ENCODE data around the gene TMEM151B.

Gene TMEM151B

DNA sequence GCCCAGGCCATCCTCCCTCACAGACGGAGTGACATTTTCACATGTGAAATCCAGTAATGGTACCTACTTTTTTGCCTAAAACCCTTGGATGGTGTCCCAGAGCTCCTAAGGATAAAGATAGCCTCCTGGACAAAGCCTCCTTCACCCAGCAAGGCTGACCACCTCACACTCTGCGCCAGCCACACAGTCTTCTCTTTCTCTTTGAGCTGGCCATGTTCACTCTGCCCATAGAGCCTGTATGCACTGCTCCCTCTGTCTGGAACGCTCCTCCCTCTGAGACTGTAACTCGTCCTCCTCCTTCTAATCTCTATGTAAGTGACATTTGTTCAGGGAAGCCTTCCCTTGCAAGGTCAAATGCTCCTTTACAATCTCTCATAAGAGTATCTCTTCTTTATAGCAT lies 14.6 kb downstream of the TMEM151B start:
- Histone ChIP-seq H3K4me3 (no peak overlapping the region), H3K27ac (no peak overlapping the region), H3K4me2 (no peak overlapping the region), H4K20me1 (peaks cover 0 to 12% (median 0%) of the 10 kb centered on the region in 11 experiments; a peak in 2 of 22 replicates), H3K9ac (no peak overlapping the region), H3K4me1 (peaks cover 0 to 10% (median 0%) of the 10 kb centered on the region in 10 experiments; a peak in 6 of 20 replicates), H3K36me3 (no peaks in the 10 kb centered on the region), H3K27me3 (peaks cover 3 to 30% (median 19%) of the 10 kb centered on the region in 11 experiments; a peak in 11 of 22 replicates), H3K9me3 (replicated peaks in 1 of 11) (no peaks in the 10 kb centered on the region)
- no peak for TF ChIP-seq Cebpa-rat (IDR thresholded peaks at IDR 0.05)

- H3K4me1 ChIP-seq, result peaks cover 0 to 7% (median 0%) of the 10 kb centered on the region in 10 experiments; a peak in 3 of 20 replicates
- no peak overlapping the region for H3K9ac ChIP-seq
- H4K20me1 ChIP-seq, result peaks cover 0 to 13% (median 0%) of the 10 kb centered on the region in 11 experiments; a peak in 2 of 22 replicates
- no peaks in the 10 kb centered on the region for H3K9me3 ChIP-seq (replicated peaks in 1 of 11)
- H3K4me3 ChIP-seq, result no peak overlapping the region
- H3K27ac ChIP-seq, result no peak overlapping the region
- H3K4me2 ChIP-seq, result no peak overlapping the region
- H3K36me3 ChIP-seq, result no peaks in the 10 kb centered on the region
- peaks cover 3 to 36% (median 19%) of the 10 kb centered on the region in 11 experiments; a peak in 11 of 22 replicates for H3K27me3 ChIP-seq
- no peak for TF ChIP-seq Cebpa-rat (IDR thresholded peaks at IDR 0.05)
These were observed 15.5 kb downstream of the TMEM151B start for GRCh38 chr6:44285552-44286284.

- no peak overlapping the region for H3K27ac ChIP-seq
- TF ChIP-seq Cebpa-rat (IDR thresholded peaks at IDR 0.05), result no peak
- H3K4me1 ChIP-seq, result peaks cover 0 to 7% (median 0%) of the 10 kb centered on the region in 10 experiments; a peak in 3 of 20 replicates
- H3K27me3 ChIP-seq, result peaks cover 3 to 38% (median 19%) of the 10 kb centered on the region in 11 experiments; a peak in 11 of 22 replicates
- no peak overlapping the region for H3K4me3 ChIP-seq
- H3K4me2 ChIP-seq, result no peak overlapping the region
- peaks cover 0 to 13% (median 0%) of the 10 kb centered on the region in 11 experiments; a peak in 2 of 22 replicates for H4K20me1 ChIP-seq
- H3K9ac ChIP-seq, result no peak overlapping the region
- no peaks in the 10 kb centered on the region for H3K36me3 ChIP-seq
- H3K9me3 ChIP-seq (replicated peaks in 1 of 11), result no peaks in the 10 kb centered on the region
These were observed 16.0 kb downstream of the TMEM151B start for GRCh38 chr6:44286285-44286565.

DNA sequence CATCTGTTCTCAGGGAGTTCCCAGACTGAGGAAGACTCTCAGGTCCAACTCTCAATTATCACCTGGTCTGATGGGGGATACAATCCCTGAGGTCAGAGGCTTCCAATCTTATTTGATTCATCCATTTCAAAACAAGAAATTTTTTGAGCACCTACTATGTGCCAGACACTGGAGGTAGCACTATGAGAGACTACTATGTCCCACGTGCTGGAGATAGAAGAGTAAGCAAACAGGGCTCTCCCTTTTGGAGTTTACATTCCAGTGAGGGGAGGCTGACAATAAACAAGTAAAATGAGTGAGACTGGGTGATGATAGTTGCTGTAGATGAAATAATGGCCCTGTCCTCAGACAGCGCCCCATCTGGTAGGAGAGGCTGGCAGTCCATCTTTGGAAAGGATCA lies 16.5 kb downstream of the TMEM151B start:
- H4K20me1 ChIP-seq, result peaks cover 0 to 13% (median 0%) of the 10 kb centered on the region in 11 experiments; a peak in 2 of 22 replicates
- H3K9ac ChIP-seq, result no peak overlapping the region
- H3K27me3 ChIP-seq, result peaks cover 3 to 38% (median 19%) of the 10 kb centered on the region in 11 experiments; a peak in 11 of 22 replicates
- no peak overlapping the region for H3K27ac ChIP-seq
- no peak overlapping the region for H3K4me3 ChIP-seq
- no peaks in the 10 kb centered on the region for H3K9me3 ChIP-seq (replicated peaks in 1 of 11)
- H3K36me3 ChIP-seq, result no peaks in the 10 kb centered on the region
- H3K4me2 ChIP-seq, result no peak overlapping the region
- TF ChIP-seq Cebpa-rat (IDR thresholded peaks at IDR 0.05), result no peak
- peaks cover 0 to 7% (median 0%) of the 10 kb centered on the region in 10 experiments; a peak in 3 of 20 replicates for H3K4me1 ChIP-seq

GRCh38 chr6:44289726-44290260 lies 19.5 kb downstream of the TMEM151B start:
- Histone ChIP-seq H3K9ac (no peak overlapping the region), H3K4me1 (no peaks in the 10 kb centered on the region), H4K20me1 (peaks cover 0 to 13% (median 0%) of the 10 kb centered on the region in 11 experiments; a peak in 5 of 22 replicates), H3K36me3 (no peaks in the 10 kb centered on the region), H3K4me2 (no peak overlapping the region), H3K9me3 (replicated peaks in 1 of 11) (no peaks in the 10 kb centered on the region), H3K4me3 (no peak overlapping the region), H3K27me3 (peaks cover 0 to 20% (median 4%) of the 10 kb centered on the region in 11 experiments; a peak in 8 of 22 replicates), H3K27ac (no peak overlapping the region)
- no peak for TF ChIP-seq Cebpa-rat (IDR thresholded peaks at IDR 0.05)

GRCh38 chr6:44291841-44292240 lies 21.6 kb downstream of the TMEM151B start:
- Histone ChIP-seq H4K20me1 (peaks cover 0 to 31% (median 9%) of the 10 kb centered on the region in 11 experiments; a peak in 12 of 22 replicates), H3K9ac (no peak overlapping the region), H3K27me3 (peaks cover 13 to 35% (median 17%) of the 10 kb centered on the region in 11 experiments), H3K4me2 (no peak overlapping the region), H3K36me3 (no peaks in the 10 kb centered on the region), H3K27ac (no peak overlapping the region), H3K9me3 (replicated peaks in 1 of 11) (no peaks in the 10 kb centered on the region), H3K4me3 (no peak overlapping the region), H3K4me1 (no peaks in the 10 kb centered on the region)
- no peak for TF ChIP-seq Cebpa-rat (IDR thresholded peaks at IDR 0.05)

DNA sequence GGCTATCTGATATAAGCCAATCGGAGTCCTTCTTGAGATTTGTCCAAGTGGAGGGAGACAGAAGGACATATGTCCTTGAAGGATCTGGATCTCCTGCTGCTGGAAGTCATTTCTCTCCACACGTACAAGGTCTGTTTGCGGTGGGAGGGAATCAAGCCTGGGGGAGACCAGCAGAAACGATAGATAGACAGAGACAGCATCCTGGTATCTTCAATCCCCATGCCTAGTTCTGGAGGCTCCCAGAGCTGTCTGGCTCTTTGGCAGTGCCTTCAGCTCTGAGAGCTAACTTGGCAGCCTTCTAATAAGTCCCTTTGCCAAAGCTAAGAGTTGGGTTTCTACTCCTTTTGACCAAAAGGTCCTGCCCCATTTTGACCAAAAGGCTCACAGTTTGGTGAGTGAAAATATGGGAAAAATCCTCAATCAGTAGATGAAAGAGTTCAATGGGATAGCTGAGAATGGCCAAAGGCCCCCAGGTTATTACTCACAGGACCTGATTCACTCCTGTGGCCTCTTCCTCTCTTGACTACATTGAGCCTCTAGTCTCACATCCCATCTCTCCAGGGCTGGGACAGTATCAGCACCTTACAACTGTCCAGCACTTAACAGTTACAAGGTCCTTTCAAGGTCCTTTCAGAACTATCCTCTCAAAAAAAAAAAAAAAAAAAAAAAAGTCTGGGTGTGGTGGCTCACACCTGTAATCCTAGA lies 22.6 kb downstream of the TMEM151B start:
- TF ChIP-seq Cebpa-rat (IDR thresholded peaks at IDR 0.05), result no peak
- no peak overlapping the region for H3K27ac ChIP-seq
- no peaks in the 10 kb centered on the region for H3K4me1 ChIP-seq
- H3K9ac ChIP-seq, result no peak overlapping the region
- no peaks in the 10 kb centered on the region for H3K9me3 ChIP-seq (replicated peaks in 1 of 11)
- 0 out of 22 replicates have a peak, but pooled peaks cover 0 to under 1% (median 0%) of the 10 kb centered on the region in 11 experiments for H3K36me3 ChIP-seq
- H3K4me3 ChIP-seq, result no peak overlapping the region
- H4K20me1 ChIP-seq, result peaks cover 0 to 35% (median 18%) of the 10 kb centered on the region in 11 experiments; a peak in 16 of 22 replicates
- no peak overlapping the region for H3K4me2 ChIP-seq
- H3K27me3 ChIP-seq, result peaks cover 23 to 45% (median 26%) of the 10 kb centered on the region in 11 experiments

DNA sequence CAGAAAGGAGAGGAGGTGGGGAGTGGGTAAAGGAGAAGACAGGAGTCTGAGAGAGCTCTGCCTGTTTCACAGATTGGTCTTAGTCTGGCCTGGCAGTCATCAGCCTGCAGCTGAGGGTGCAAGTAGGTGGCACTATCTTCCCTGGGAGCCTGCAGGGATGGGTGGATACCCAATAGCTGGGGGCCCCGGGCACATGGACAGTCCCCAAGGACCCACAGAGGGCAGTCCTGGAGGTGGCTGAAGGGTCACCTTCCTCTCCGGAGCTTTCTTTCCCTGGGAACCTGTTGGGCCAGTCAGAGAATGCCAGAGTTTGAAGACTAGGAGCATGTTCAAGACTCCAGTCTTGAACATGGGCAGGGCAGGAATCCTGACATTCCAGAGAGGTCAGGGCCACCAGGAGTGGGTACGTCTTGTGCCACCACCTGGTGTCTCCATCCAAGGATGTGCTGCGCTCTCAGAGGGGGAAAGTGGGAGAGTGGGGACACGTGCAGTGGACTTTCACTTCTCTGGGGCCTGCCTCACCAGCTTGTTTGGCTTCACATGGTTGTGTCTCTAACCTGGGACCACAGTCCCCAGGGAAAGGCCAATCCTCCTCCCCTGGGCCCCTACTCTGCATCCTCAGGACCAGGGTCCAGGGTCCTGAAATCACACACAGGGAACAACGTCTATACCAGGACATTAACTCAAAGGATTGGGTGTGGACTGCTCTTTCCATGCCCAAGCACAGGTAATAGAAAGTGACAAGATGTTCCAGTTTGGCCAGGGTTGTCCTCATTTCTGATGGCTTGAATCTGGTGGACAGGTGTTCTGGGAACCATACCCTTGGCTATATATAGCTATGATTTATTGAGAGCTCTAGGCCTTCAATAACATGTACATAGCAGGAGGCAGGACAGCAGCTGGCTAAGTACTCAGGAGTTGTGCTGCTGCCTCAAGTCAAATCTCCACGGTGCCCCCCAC lies 24.9 kb downstream of the TMEM151B start:
- Histone ChIP-seq H4K20me1 (peaks cover 0 to 50% (median 33%) of the 10 kb centered on the region in 11 experiments; a peak in 17 of 22 replicates), H3K4me2 (no peak overlapping the region), H3K4me3 (no peak overlapping the region), H3K9ac (no peak overlapping the region), H3K9me3 (replicated peaks in 1 of 11) (no peaks in the 10 kb centered on the region), H3K4me1 (no peaks in the 10 kb centered on the region), H3K27ac (no peak overlapping the region), H3K36me3 (peaks cover 2 to 20% (median 6%) of the 10 kb centered on the region in 11 experiments; a peak in 21 of 22 replicates), H3K27me3 (peaks cover 38 to 59% (median 44%) of the 10 kb centered on the region in 11 experiments)
- no peak for TF ChIP-seq Cebpa-rat (IDR thresholded peaks at IDR 0.05)

Data from BLaER1 treated with 17β-estradiol and CSF1 and Interleukin-3, amounts not matched to agents 10 nM and 100 nM (cell line).